GM12878 (cell line): ENCODE measurements around the gene PPP1R14B. TPM values are rescaled to one million over a fixed set of nuclear protein-coding genes. Genes with fewer than 3 reads are reported as not detected.

Source experiments
- ATAC-seq: fragments of 200-7000 bp; cut with Tn5 transposase; 3 replicates; pipeline ENCODE4 v1.9.1; 2020; ENCODE audit warnings: mild to moderate bottlenecking, moderate library complexity
- BruUV-seq: library from RNA; stranded (reverse); fragments of 400-500 nt; replicated peaks from 2 replicates; lab custom pipeline; 2021; lab: Mats Ljungman, UMichigan
- CTCF ChIA-PET: fragments of 300-600 bp; sonication (Branson Sonifier 250); formaldehyde crosslinking; extraction: SDS; loops from one replicate; lab custom pipeline; 2021; ENCODE audit warnings: inconsistent platforms; lab: Yijun Ruan, JAX
- POLR2A ChIA-PET: fragments of 350-600 bp; formaldehyde crosslinking; extraction: SDS; loops from one replicate; lab custom pipeline; 2021; ENCODE audit warnings: inconsistent platforms; lab: Charles Lee
- RAD21 ChIA-PET: fragments of 300-600 bp; sonication (Branson Sonifier 250); formaldehyde crosslinking; loops from one replicate; lab custom pipeline; 2023; ENCODE audit warnings: antibody characterized with exemption; ENCODE audit not compliant: unreplicated experiment; lab: Charles Lee
- SMC1A ChIA-PET: fragments of 300-600 bp; sonication (Branson Sonifier 250); formaldehyde crosslinking; loops from one replicate; lab custom pipeline; 2023; ENCODE audit not compliant: unreplicated experiment, uncharacterized antibody; lab: Charles Lee
- DNase-seq: peaks from one replicate; pipeline ENCODE4 v3.0.0-alpha.2; 2011; ENCODE audit warnings: low read depth, low spot score
- FAIRE-seq: peaks from 3 replicates; lab custom pipeline; 2011; peaks lifted over from hg19 to GRCh38; lab: Jason Lieb, UNC
- H2AFZ ChIP-seq: 2 replicates; pipeline ENCODE4 v1.6.0; 2011; ENCODE audit warnings: low read depth, low read length, control low read depth; ENCODE audit not compliant: control insufficient read depth
- H3K27ac ChIP-seq: 2 replicates; pipeline ENCODE4 v1.5.1; 2011; ENCODE audit warnings: control low read depth; ENCODE audit not compliant: control insufficient read depth, insufficient read depth
- H3K27me3 ChIP-seq, 2 experiments: replicated peaks in 1 of 2; 2 replicates each; pipeline versions ENCODE4 v1.6.0 to v1.6.1; 2011; ENCODE audit warnings: low read length in 1 of 2; ENCODE audit not compliant: control insufficient read depth in 2 of 2, insufficient read depth in 2 of 2
- H3K36me3 ChIP-seq, 2 experiments: 2 replicates each; pipeline ENCODE4 v1.5.1; 2011; ENCODE audit warnings: low read length in 1 of 2; ENCODE audit not compliant: control insufficient read depth in 2 of 2, insufficient read depth in 2 of 2
- H3K4me1 ChIP-seq: 2 replicates; pipeline ENCODE4 v1.6.1; 2011; ENCODE audit warnings: mild to moderate bottlenecking, low read length, moderate library complexity, mixed read lengths; ENCODE audit not compliant: control insufficient read depth, insufficient read depth
- H3K4me2 ChIP-seq: 2 replicates; pipeline ENCODE4 v1.6.0; 2011; ENCODE audit warnings: control low read depth; ENCODE audit not compliant: control insufficient read depth, insufficient read depth
- H3K4me3 ChIP-seq: fragments of 200-600 bp; sonication (generic); 2 replicates; pipeline ENCODE4 v1.5.1; 2016
- H3K79me2 ChIP-seq: 2 replicates; pipeline ENCODE4 v1.6.0; 2011; ENCODE audit warnings: low read length; ENCODE audit not compliant: control insufficient read depth, insufficient read depth
- H3K9ac ChIP-seq: 2 replicates; pipeline ENCODE4 v1.8.0; 2011; ENCODE audit warnings: low read length, control low read depth, mixed read lengths; ENCODE audit not compliant: control insufficient read depth, insufficient read depth
- H3K9me3 ChIP-seq: replicated peaks from 3 replicates; pipeline ENCODE4 v1.5.1; 2011; ENCODE audit warnings: mild to moderate bottlenecking, low read length; ENCODE audit not compliant: control insufficient read depth, insufficient read depth
- H4K20me1 ChIP-seq: 2 replicates; pipeline ENCODE4 v1.6.0; 2011; ENCODE audit not compliant: control insufficient read depth, insufficient read depth
- E2F8 ChIP-seq: fragments of 450-650 bp; IDR thresholded peaks from 2 replicates; pipeline ENCODE4 v1.6.1; 2018; ENCODE audit warnings: mild to moderate bottlenecking, low read depth, moderate library complexity; ENCODE audit not compliant: partially characterized antibody
- EP300 ChIP-seq, 2 experiments: fragments of 150-350 bp in 1 of 2; IDR thresholded peaks; 2 replicates each; pipeline ENCODE4 v1.6.1; 2011 to 2012; ENCODE audit warnings: low read depth in 2 of 2, low read length in 2 of 2, borderline replicate concordance in 1 of 2, improper control_type of control experiment in 1 of 2, inconsistent platforms in 1 of 2; ENCODE audit not compliant: control insufficient read depth in 1 of 2
- ETV6 ChIP-seq, 2 experiments: fragments of 450-650 bp in 1 of 2; IDR thresholded peaks in 1 of 2; conservative IDR thresholded peaks in 1 of 2; 2 replicates each; pipeline ENCODE4 v1.6.1; 2014; ENCODE audit warnings: antibody characterized with exemption in 1 of 2, borderline replicate concordance in 1 of 2, low read depth in 1 of 2, mild to moderate bottlenecking in 1 of 2, moderate library complexity in 1 of 2
- HDAC6 ChIP-seq: fragments of 200-600 bp; sonication (generic); IDR thresholded peaks from one replicate; pipeline ENCODE4 v1.8.0; 2017; ENCODE audit warnings: antibody characterized with exemption; ENCODE audit not compliant: unreplicated experiment
- POLR2A ChIP-seq: IDR thresholded peaks from 2 replicates; pipeline ENCODE4 v1.6.1; 2011; ENCODE audit warnings: low read depth, mild to moderate bottlenecking, low read length
- RAD21 ChIP-seq: IDR thresholded peaks from 2 replicates; pipeline ENCODE4 v1.6.1; 2011; ENCODE audit warnings: mild to moderate bottlenecking, low read depth, low read length, moderate library complexity; ENCODE audit not compliant: insufficient read depth
- TARDBP ChIP-seq: IDR thresholded peaks from 2 replicates; pipeline ENCODE4 v1.6.1; 2016; ENCODE audit warnings: borderline replicate concordance
- TCF3 ChIP-seq: IDR thresholded peaks from 2 replicates; pipeline ENCODE4 v1.6.1; 2012; ENCODE audit warnings: low read depth, mild to moderate bottlenecking, low read length, borderline replicate concordance; ENCODE audit not compliant: insufficient read depth
- ZNF622 ChIP-seq: fragments of 450-650 bp; IDR thresholded peaks from 2 replicates; pipeline ENCODE4 v1.6.1; 2017; ENCODE audit warnings: mild to moderate bottlenecking, inconsistent platforms
- WGBS: methylation state at CpG from one replicate; pipeline ENCODE4 v1.1.6; 2016; ENCODE audit warnings: low lambda C conversion rate; ENCODE audit not compliant: insufficient replicate concordance, insufficient coverage; ENCODE audit errors: missing lambda C conversion rate; 5-methylcytosine and 5-hydroxymethylcytosine counted together
- in situ Hi-C: fragments of 300-500 bp; cut with MboI; formaldehyde crosslinking; loops from 9 replicates; pipeline ENCODE4 v1.14.3; 2018; ENCODE audit warnings: mixed read lengths
- intact Hi-C: fragments of 100-400 bp; cut with micrococcal nuclease; formaldehyde crosslinking; loops from one replicate; pipeline ENCODE4 v1.14.2; 2022; ENCODE audit not compliant: unreplicated experiment
- polyA plus RNA-seq, 11 experiments: library from polyadenylated mRNA; depleted of rRNA in 4 of 11; unstranded in 6 of 11; stranded (reverse) in 5 of 11; fragments of >200 nt; fragmentation: Nextera tagmentation in 4 of 11; fragmentation: Illumina TruSeq in 1 of 11; extraction: Ambion mirVana in 4 of 11; extraction: Trizol in 1 of 11; gene quantifications; 1 replicate in 1 of 11; 2 replicates in 10 of 11; pipeline versions ENCODE4 v1.2.1 to v1.2.3, GENCODE V29; 2011 to 2016; ENCODE audit warnings: inconsistent platforms in 2 of 11, missing spikeins in 2 of 11, low read depth in 1 of 11
- total RNA-seq, 4 experiments: library from RNA; depleted of rRNA in 3 of 4; stranded (reverse); fragments of >200 nt in 3 of 4; fragmentation: Illumina TruSeq in 1 of 4; extraction: Trizol in 1 of 4; gene quantifications; 2 replicates each; pipeline versions ENCODE4 v1.2.1 to v1.2.3, GENCODE V29; 2013 to 2021

The PPP1R14B gene
- total and polyA plus RNA-seq, 10 of the 15 experiments (the other 5 are each of a cell fraction or from before 2014, with no cell fraction given), result 8.4 to 283 (median 124) TPM

GRCh38 chr11:64237484-64237951 is 9.2 kb downstream of the PPP1R14B start:
- H3K4me1 ChIP-seq, result peaks cover 46% of the 10 kb centered on the region
- no peaks in the 10 kb centered on the region for H4K20me1 ChIP-seq
- intact Hi-C loops, result no loop called here
- no peak for ATAC-seq
- H3K79me2 ChIP-seq, result peaks cover 21% of the 10 kb centered on the region
- H3K4me3 ChIP-seq, result no peak overlapping the region
- FAIRE-seq, result no peak
- no peaks in the 10 kb centered on the region for H3K9me3 ChIP-seq
- ChIA-PET SMC1A (no interaction called here), POLR2A (interaction anchor here (0.9 to 3.0 kb wide), 3 partner anchors 21 to 33 kb away, joined by 3 to 21 read pairs (median 4); partner anchors contain the start of gene FERMT3), CTCF (interaction anchor here (1.3 to 1.7 kb wide), 3 partner anchors 13 to 67 kb away, joined by 5 to 7 read pairs (median 5); partner anchors contain the start of gene ESRRA), RAD21 (interaction anchor here (1.0 kb wide), 2 partner anchors 9 to 32 kb away, joined by 3 read pairs; partner anchors contain the start of gene PPP1R14B)
- no peak overlapping the region; the same call in 1 of the 2 replicates for H3K4me2 ChIP-seq
- in situ Hi-C loops, result loop anchor here (25.0 kb wide), 1 partner anchor 1625 kb away; the partner anchor contains the start of genes CFL1, EFEMP2 and MUS81
- BruUV-seq, result no TSS peak
- no peak for DNase-seq
- H3K36me3 ChIP-seq, result peaks cover 0 to 5% of the 10 kb centered on the region in 2 experiments; a peak in 2 of 4 replicates
- no peak overlapping the region; the same call in 1 of the 2 replicates for H3K27ac ChIP-seq
- WGBS, result 97% methylated on average over 12 of the region's 12 CpGs
- TF ChIP-seq HDAC6, result no peak
- no peak for TF ChIP-seq TCF3
- TF ChIP-seq ZNF622, result no peak
- TF ChIP-seq RAD21, result no peak
- no peak for TF ChIP-seq ETV6 (conservative IDR thresholded peaks at IDR 0.05 in 1 of 2, IDR thresholded peaks at IDR 0.05 in 1 of 2; ENCODE audit: borderline replicate concordance in 1 of 2, low read depth in 1 of 2)
- TF ChIP-seq TARDBP, result no peak
- TF ChIP-seq E2F8, result no peak
- TF ChIP-seq POLR2A, result no peak
- no peak for TF ChIP-seq EP300 (IDR thresholded peaks at IDR 0.05; ENCODE audit: borderline replicate concordance in 1 of 2, control insufficient read depth in 1 of 2, low read depth in 2 of 2, low read length in 2 of 2)
- no peaks in the 10 kb centered on the region for H3K27me3 ChIP-seq
- H3K9ac ChIP-seq, result no peak overlapping the region; the same call in 1 of the 2 replicates
- no peak overlapping the region for H2AFZ ChIP-seq
